HEK293T (cell line): ENCODE measurements around the gene ZNF277.
A peak's percentile ranks its signal among the peaks of the same experiment; 100 is the strongest.

Experiments
- CTCF ChIA-PET: fragments of 350-600 bp; formaldehyde crosslinking; extraction: SDS; loops from one replicate; lab custom pipeline; 2021; ENCODE audit warnings: antibody characterized with exemption, inconsistent platforms; lab: Yijun Ruan, JAX
- POLR2A ChIA-PET: fragments of 350-600 bp; formaldehyde crosslinking; extraction: SDS; loops from one replicate; lab custom pipeline; 2020; ENCODE audit warnings: antibody characterized with exemption, inconsistent platforms; lab: Yijun Ruan, JAX
- DNase-seq: peaks from one replicate; pipeline ENCODE4 v3.0.0; 2012; ENCODE audit warnings: mixed read lengths; ENCODE audit errors: extremely low spot score
- ARNT ChIP-seq: fragments of 450-650 bp; IDR thresholded peaks from 2 replicates; pipeline ENCODE4 v1.6.1; 2017; ENCODE audit warnings: mild to moderate bottlenecking
- BHLHE40 ChIP-seq: fragments of 450-650 bp; IDR thresholded peaks from 2 replicates; pipeline ENCODE4 v1.6.1; 2016; ENCODE audit warnings: mild to moderate bottlenecking, moderate library complexity, borderline replicate concordance
- CTBP1 ChIP-seq: fragments of 450-650 bp; IDR thresholded peaks from 2 replicates; pipeline ENCODE4 v1.6.1; 2016; ENCODE audit warnings: borderline replicate concordance
- ELF4 ChIP-seq: fragments of 450-650 bp; IDR thresholded peaks from 2 replicates; pipeline ENCODE4 v1.6.1; 2017; ENCODE audit warnings: antibody characterized with exemption
- FOXA1 ChIP-seq: fragments of 450-650 bp; IDR thresholded peaks from 2 replicates; pipeline ENCODE4 v1.6.1; 2016; ENCODE audit warnings: mild to moderate bottlenecking
- FOXK2 ChIP-seq: fragments of 450-650 bp; IDR thresholded peaks from 2 replicates; pipeline ENCODE4 v1.6.1; 2016; ENCODE audit warnings: mild to moderate bottlenecking
- FOXM1 ChIP-seq: fragments of 450-650 bp; IDR thresholded peaks from 2 replicates; pipeline ENCODE4 v1.6.1; 2017; ENCODE audit warnings: mild to moderate bottlenecking, borderline replicate concordance
- HDGF ChIP-seq: fragments of 450-650 bp; IDR thresholded peaks from 2 replicates; pipeline ENCODE4 v1.6.1; 2017; ENCODE audit warnings: antibody characterized with exemption, borderline replicate concordance
- L3MBTL2 ChIP-seq: fragments of 450-650 bp; conservative IDR thresholded peaks from 2 replicates; pipeline ENCODE4 v1.6.1; 2016; ENCODE audit warnings: mild to moderate bottlenecking
- LEF1 ChIP-seq: fragments of 450-650 bp; IDR thresholded peaks from 2 replicates; pipeline ENCODE4 v1.6.1; 2017; ENCODE audit warnings: mild to moderate bottlenecking, borderline replicate concordance
- NFRKB ChIP-seq: fragments of 450-650 bp; IDR thresholded peaks from 2 replicates; pipeline ENCODE4 v1.6.1; 2016; ENCODE audit warnings: mild to moderate bottlenecking, moderate library complexity
- SP1 ChIP-seq: fragments of 450-650 bp; IDR thresholded peaks from 2 replicates; pipeline ENCODE4 v1.6.1; 2017
- SUZ12 ChIP-seq: fragments of 450-650 bp; IDR thresholded peaks from 2 replicates; pipeline ENCODE4 v1.6.1; 2016; ENCODE audit warnings: mild to moderate bottlenecking
- TARDBP ChIP-seq: fragments of 450-650 bp; IDR thresholded peaks from 2 replicates; pipeline ENCODE4 v1.6.1; 2016
- ZNF384 ChIP-seq: fragments of 450-650 bp; IDR thresholded peaks from 2 replicates; pipeline ENCODE4 v1.6.1; 2016
- TF ChIP-seq, protein P1 (sequence below): fragments of 450-650 bp; IDR thresholded peaks from 2 replicates; pipeline ENCODE4 v1.6.1; 2016

Gene ZNF277

DNA sequence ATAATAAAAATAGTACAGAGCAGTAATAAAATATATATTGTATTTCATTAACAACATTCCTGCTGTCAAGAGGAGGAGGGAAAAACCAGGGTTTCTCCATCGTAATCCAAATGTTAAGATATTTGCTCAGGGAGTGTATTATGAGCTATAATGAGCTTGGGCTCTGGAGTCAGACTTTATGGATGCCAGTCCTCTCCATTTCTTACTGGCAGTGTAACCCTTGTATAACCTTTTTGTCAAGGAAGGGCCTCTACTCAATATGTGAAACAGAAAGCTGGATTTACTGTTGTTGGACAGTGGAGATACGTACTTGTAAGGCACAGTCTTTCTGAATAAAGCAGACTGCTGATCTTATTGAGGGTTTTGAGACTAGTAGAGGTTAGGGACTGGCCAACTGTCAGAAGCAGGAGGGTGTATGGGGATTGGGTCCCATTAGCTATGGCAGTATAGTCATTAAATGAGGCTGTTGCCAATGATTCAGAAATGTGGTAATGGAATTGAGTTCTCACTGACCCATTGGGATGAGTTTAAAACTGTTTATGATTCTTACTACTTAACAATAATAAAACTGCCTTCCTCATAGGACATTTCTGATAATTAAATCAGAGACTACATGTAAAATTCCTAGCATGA is 56.5 kb downstream of the ZNF277 start:
- no peak for DNase-seq
- ChIA-PET CTCF (interaction anchor here (0.6 kb wide), 1 partner anchor 126 kb away, joined by 4 read pairs; no protein-coding TSS in a partner anchor), POLR2A (no interaction called here)
- TF ChIP-seq SP1 (no peak), CTBP1 (no peak), LEF1 (no peak), ZNF384 (no peak), TARDBP (no peak), ELF4 (no peak), NFRKB (no peak), HDGF (no peak), BHLHE40 (no peak), FOXM1 (no peak), FOXA1 (no peak), SUZ12 (no peak), FOXK2 (no peak), ARNT (no peak), L3MBTL2 (no peak)

DNA sequence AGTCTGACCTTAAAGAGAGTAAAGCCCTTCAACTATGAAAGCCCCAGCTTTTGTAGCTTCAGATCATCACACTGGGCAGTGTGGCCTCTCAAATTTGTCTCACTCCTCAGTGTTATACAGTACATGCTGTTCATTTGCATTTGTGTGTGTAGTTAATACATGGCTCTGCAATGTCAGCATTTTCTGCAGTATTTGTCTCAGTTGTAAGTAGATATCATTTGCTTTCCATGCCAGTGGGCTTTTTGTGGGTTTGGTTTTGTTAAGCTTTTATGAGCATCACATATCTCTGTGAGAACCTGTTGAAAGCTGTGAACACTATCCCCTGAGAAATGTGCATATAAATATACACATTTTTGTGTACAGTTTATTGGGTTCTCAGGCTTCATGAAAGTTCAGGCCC is 57.0 kb downstream of the ZNF277 start:
- no peak for DNase-seq
- POLR2A ChIA-PET, result no interaction called here
- TF ChIP-seq ZNF384 (no peak), CTBP1 (peak; percentile 23; the same call in 1 of the 2 replicates), FOXK2 (no peak), SP1 (no peak), SUZ12 (no peak)
- TF ChIP-seq, protein P1, sequence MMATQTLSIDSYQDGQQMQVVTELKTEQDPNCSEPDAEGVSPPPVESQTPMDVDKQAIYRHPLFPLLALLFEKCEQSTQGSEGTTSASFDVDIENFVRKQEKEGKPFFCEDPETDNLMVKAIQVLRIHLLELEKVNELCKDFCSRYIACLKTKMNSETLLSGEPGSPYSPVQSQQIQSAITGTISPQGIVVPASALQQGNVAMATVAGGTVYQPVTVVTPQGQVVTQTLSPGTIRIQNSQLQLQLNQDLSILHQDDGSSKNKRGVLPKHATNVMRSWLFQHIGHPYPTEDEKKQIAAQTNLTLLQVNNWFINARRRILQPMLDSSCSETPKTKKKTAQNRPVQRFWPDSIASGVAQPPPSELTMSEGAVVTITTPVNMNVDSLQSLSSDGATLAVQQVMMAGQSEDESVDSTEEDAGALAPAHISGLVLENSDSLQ, result no peak
- CTCF ChIA-PET, result interaction anchor here (0.6 kb wide), 1 partner anchor 125 kb away, joined by 4 read pairs; no protein-coding TSS in a partner anchor

DNA sequence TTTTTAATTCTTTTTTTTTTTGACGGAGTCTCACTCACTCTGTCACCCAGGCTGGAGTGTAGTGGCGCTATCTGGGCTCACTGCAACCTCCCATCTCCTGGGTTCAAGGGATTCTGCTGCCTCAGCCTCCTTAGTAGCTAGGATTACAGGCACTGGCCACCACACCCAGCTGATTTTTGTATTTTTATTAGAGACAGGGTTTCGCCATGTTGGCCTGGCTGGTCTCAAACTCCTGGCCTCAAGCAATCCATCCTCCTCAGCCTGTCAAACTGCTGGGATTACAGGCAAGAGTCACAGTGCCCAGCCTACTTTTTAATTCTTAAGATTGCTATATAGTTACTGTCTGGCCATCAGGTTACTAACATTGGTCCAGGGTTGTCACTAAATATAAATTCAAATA is 59.6 kb downstream of the ZNF277 start:
- CTCF ChIA-PET, result no interaction called here
- no peak for DNase-seq
- POLR2A ChIA-PET, result no interaction called here
- no peak for TF ChIP-seq SUZ12
- TF ChIP-seq, protein P1, result peak; percentile 28; the same call in 1 of the 2 replicates

DNA sequence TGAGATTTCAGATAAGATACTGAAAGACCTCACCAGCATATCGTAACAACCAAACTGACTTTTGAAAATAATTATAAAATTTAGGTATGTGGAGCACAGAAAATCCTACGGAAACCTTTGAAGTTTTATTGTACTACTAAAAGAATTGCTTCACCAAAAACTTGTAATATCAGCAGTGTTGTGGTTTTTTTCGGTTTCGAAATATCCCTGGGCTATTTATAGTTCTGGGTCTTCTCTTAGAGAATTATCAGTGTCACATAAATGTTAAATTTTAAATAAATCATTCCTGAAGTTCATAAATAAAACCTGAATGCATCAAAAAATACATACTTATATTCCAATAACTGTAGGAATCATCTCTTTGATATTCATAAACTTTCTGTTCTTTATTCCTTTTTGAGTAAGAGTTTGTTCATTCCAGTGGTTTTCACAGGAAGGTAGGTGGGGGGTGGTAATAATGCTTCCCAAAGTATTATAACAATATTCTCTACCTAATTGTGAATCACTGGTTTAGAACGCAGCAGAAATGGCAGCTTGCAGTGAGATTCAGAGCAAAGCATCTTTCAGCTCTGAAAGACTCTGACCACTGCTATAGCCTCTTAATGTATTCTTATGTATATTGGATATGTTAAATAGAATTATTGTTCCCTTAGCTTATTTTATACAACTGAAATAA is 60.2 kb downstream of the ZNF277 start:
- CTCF ChIA-PET, result no interaction called here
- POLR2A ChIA-PET, result no interaction called here
- no peak for DNase-seq

DNA sequence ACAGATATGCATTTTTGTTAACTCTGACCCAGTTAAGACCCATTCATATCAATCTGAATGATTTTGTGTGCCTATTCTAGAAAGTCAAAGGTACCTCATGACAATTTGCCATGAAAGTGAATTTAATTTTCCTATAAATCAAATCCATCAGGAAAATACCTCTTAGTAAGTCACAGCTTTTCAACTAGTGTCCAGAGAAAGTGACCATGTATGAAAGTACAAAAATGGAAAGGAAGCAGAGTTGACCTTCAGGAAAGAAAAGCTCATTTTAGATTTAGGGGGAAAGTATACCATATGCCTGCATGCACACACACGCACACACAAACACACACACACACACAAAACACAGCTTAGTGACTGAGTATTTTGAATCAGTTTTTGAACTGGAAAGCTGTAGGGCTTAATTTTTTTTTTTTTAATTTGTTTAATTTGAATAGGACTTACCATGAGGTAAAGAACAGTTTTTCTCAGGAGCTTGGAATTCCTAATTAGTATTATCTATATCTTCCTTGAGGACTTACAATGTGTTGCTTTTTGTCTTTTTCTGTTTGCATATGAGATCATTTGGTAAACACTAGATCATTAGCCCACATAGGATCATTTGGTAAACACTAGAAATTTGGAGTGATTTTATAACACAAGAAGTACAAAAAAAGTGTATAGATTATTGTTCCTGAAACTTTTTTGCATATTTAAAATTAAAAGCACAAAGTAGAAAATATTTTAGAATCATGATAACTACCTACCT is 61.6 kb downstream of the ZNF277 start:
- no peak for DNase-seq
- CTCF ChIA-PET, result no interaction called here
- TF ChIP-seq ZNF384 (no peak), ARNT (no peak), HDGF (no peak), SUZ12 (no peak), FOXM1 (no peak), BHLHE40 (no peak), L3MBTL2 (no peak), NFRKB (no peak)
- TF ChIP-seq, protein P1, result no peak
- POLR2A ChIA-PET, result no interaction called here

More for the DNA sequence above, 60.2 kb downstream of the ZNF277 start:
- no peak for TF ChIP-seq LEF1
- TF ChIP-seq BHLHE40, result no peak
- TF ChIP-seq SUZ12, result no peak
- no peak for TF ChIP-seq ELF4
- no peak for TF ChIP-seq HDGF

DNA sequence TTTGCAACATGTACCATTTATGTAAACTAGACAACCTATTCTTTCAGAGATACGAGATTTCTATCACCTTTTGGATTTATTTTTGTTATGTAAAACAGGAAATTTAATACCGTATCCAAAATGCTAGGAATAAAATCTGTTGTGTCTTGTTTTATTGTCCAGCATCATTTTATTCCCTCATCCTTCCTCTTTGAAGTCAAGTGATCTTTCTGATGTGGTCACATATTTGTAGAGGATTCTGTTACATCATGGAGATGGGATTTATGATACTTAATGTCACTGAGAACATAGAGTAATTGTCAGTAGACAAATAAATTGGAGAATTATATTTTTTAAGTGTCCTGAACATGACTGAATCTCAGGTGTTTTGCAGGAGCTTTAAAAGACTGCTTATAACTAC is 64.7 kb downstream of the ZNF277 start:
- POLR2A ChIA-PET, result interaction anchor here (0.6 kb wide), 1 partner anchor 88 kb away, joined by 3 read pairs; no protein-coding TSS in a partner anchor
- no peak for TF ChIP-seq LEF1
- TF ChIP-seq, protein P1, result peak; percentile 40
- CTCF ChIA-PET, result no interaction called here
- DNase-seq, result no peak
